ENCODE measurements around the gene TTC33. TPM values are rescaled to one million over a fixed set of nuclear protein-coding genes. Genes with fewer than 3 reads are reported as not detected.
"Not testable (repeated sequence)": the region's sequence is repeated elsewhere in the genome, so short reads cannot be mapped to it uniquely, and the experiment has no call there.

TTC33 gene
- total RNA-seq, 4 donors from 2014 or later = 20.2 to 49.0 (median 32.6) TPM

- TF ChIP-seq, protein P1, sequence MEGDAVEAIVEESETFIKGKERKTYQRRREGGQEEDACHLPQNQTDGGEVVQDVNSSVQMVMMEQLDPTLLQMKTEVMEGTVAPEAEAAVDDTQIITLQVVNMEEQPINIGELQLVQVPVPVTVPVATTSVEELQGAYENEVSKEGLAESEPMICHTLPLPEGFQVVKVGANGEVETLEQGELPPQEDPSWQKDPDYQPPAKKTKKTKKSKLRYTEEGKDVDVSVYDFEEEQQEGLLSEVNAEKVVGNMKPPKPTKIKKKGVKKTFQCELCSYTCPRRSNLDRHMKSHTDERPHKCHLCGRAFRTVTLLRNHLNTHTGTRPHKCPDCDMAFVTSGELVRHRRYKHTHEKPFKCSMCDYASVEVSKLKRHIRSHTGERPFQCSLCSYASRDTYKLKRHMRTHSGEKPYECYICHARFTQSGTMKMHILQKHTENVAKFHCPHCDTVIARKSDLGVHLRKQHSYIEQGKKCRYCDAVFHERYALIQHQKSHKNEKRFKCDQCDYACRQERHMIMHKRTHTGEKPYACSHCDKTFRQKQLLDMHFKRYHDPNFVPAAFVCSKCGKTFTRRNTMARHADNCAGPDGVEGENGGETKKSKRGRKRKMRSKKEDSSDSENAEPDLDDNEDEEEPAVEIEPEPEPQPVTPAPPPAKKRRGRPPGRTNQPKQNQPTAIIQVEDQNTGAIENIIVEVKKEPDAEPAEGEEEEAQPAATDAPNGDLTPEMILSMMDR (IDR thresholded peaks at IDR 0.05 in 4 of 5, conservative IDR thresholded peaks at IDR 0.05 in 1 of 5) = no peak
- no peak for TF ChIP-seq POLR2A (IDR thresholded peaks at IDR 0.05)
- ATAC-seq (no peak), DNase-seq (no peak)
- Histone ChIP-seq H3K27me3 (no peaks in the 10 kb centered on the region), H3K27ac (no peak overlapping the region), H3K36me3 (peaks cover 0 to 18% of the 10 kb centered on the region in 2 donors), H3K4me3 (no peak overlapping the region), H3K9me3 (no peaks in the 10 kb centered on the region), H3K4me1 (no peaks in the 10 kb centered on the region)
- intact Hi-C loops (cut with DNase I; ENCODE audit: low total_unique reads) (no loop called here), in situ Hi-C loops (cut with MboI; ENCODE audit: low sequenced_read_pairs in 4 of 4) (no loop called here)
These were observed 35.7 kb downstream of the TTC33 start for GRCh38 chr5:40720069-40720468.

- no peaks in the 10 kb centered on the region for H3K27me3 ChIP-seq
- H3K36me3 ChIP-seq = peaks cover 0 to 13% of the 10 kb centered on the region in 2 donors
- in situ Hi-C loops (cut with MboI; ENCODE audit: low sequenced_read_pairs in 4 of 4) (no loop called here), intact Hi-C loops (cut with DNase I; ENCODE audit: low total_unique reads) (no loop called here)
- H3K9me3 ChIP-seq = no peaks in the 10 kb centered on the region
- DNase-seq (no peak), ATAC-seq (no peak)
- no peak for TF ChIP-seq POLR2A (IDR thresholded peaks at IDR 0.05)
- TF ChIP-seq, protein P1 (IDR thresholded peaks at IDR 0.05 in 4 of 5, conservative IDR thresholded peaks at IDR 0.05 in 1 of 5) = no peak
- H3K27ac ChIP-seq = no peak overlapping the region
- no peaks in the 10 kb centered on the region for H3K4me1 ChIP-seq
- no peak overlapping the region for H3K4me3 ChIP-seq
These were observed 38.5 kb downstream of the TTC33 start for GRCh38 chr5:40717281-40717680.

GRCh38 chr5:40716590-40716989, 39.2 kb downstream of the TTC33 start:
- intact Hi-C loops (cut with DNase I; ENCODE audit: low total_unique reads) (no loop called here), in situ Hi-C loops (cut with MboI; ENCODE audit: low sequenced_read_pairs in 4 of 4) (no loop called here)
- H3K36me3 ChIP-seq = peaks cover 0 to 9% of the 10 kb centered on the region in 2 donors
- H3K9me3 ChIP-seq = no peaks in the 10 kb centered on the region
- H3K4me3 ChIP-seq = no peak overlapping the region
- TF ChIP-seq, protein P1 (IDR thresholded peaks at IDR 0.05 in 4 of 5, conservative IDR thresholded peaks at IDR 0.05 in 1 of 5) = no peak
- no peak for TF ChIP-seq POLR2A (IDR thresholded peaks at IDR 0.05)
- H3K27ac ChIP-seq = no peak overlapping the region
- ATAC-seq = no peak
- H3K27me3 ChIP-seq = no peaks in the 10 kb centered on the region
- no peaks in the 10 kb centered on the region for H3K4me1 ChIP-seq
- DNase-seq = no peak

- Histone ChIP-seq H3K27me3 (no peaks in the 10 kb centered on the region), H3K4me1 (no peaks in the 10 kb centered on the region), H3K9me3 (no peaks in the 10 kb centered on the region), H3K36me3 (peaks cover 0 to 4% of the 10 kb centered on the region in 2 donors), H3K4me3 (no peak overlapping the region), H3K27ac (no peak overlapping the region)
- TF ChIP-seq POLR2A (IDR thresholded peaks at IDR 0.05) = no peak
- TF ChIP-seq, protein P1 (IDR thresholded peaks at IDR 0.05 in 4 of 5, conservative IDR thresholded peaks at IDR 0.05 in 1 of 5) = no peak
- ATAC-seq = no peak
- DNase-seq = no peak
- intact Hi-C loops (cut with DNase I; ENCODE audit: low total_unique reads) = no loop called here
- in situ Hi-C loops (cut with MboI; ENCODE audit: low sequenced_read_pairs in 4 of 4) = no loop called here
These were observed 39.8 kb downstream of the TTC33 start for GRCh38 chr5:40716000-40716399.

DNA sequence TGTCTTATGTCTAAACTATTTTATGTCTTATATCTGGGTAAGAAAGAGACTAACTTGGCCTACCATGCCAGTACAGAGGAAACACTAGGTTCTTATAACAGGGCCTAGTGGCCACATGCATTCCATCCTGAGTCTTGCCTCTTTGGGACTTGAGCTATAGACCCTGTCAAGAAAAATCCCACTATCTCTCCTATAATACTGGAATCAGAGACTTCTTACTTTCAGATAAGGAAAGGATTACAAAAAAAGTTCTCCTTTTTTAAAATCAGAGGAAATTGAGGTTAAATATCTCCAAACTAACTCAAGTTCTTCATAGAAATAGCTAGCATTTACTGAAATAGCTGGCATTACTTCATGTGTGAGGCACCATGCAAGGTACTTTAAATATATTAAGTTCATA, 41.8 kb downstream of the TTC33 start:
- DNase-seq = no peak
- H3K27me3 ChIP-seq = no peaks in the 10 kb centered on the region
- H3K4me3 ChIP-seq = no peak overlapping the region
- no peaks in the 10 kb centered on the region for H3K9me3 ChIP-seq
- H3K4me1 ChIP-seq = no peaks in the 10 kb centered on the region
- in situ Hi-C loops (cut with MboI; ENCODE audit: low sequenced_read_pairs in 4 of 4) = no loop called here
- H3K27ac ChIP-seq = no peak overlapping the region
- H3K36me3 ChIP-seq = peaks cover 0 to 4% of the 10 kb centered on the region in 2 donors
- intact Hi-C loops (cut with DNase I; ENCODE audit: low total_unique reads) = no loop called here
- TF ChIP-seq POLR2A (IDR thresholded peaks at IDR 0.05) = no peak
- TF ChIP-seq, protein P1 (IDR thresholded peaks at IDR 0.05 in 4 of 5, conservative IDR thresholded peaks at IDR 0.05 in 1 of 5) = no peak
- no peak for ATAC-seq

DNA sequence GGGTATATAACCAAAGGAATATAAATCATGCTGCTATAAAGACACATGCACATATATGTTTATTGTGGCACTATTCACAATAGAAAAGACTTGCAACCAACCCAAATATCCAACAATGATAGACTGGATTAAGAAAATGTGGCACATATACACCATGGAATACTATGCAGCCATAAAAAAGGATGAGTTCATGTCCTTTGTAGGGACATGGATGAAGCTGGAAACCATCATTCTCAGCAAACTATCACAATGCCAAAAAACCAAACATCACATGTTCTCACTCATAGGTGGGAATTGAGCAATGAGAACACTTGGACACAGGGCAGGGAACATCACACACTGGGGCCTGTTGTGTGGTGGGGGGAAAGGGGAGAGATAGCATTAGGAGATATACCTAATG, 45.2 kb downstream of the TTC33 start:
- in situ Hi-C loops (cut with MboI; ENCODE audit: low sequenced_read_pairs in 4 of 4); intact Hi-C loops (cut with DNase I; ENCODE audit: low total_unique reads); H3K36me3 ChIP-seq; H3K9me3 ChIP-seq; ATAC-seq; H3K27me3 ChIP-seq; DNase-seq; H3K4me1 ChIP-seq; H3K27ac ChIP-seq; H3K4me3 ChIP-seq: not testable (repeated sequence)

GRCh38 chr5:40705484-40705883, 50.3 kb downstream of the TTC33 start:
- H3K4me1 ChIP-seq; H3K4me3 ChIP-seq; ATAC-seq; DNase-seq; H3K36me3 ChIP-seq; in situ Hi-C loops (cut with MboI; ENCODE audit: low sequenced_read_pairs in 4 of 4); H3K9me3 ChIP-seq; H3K27me3 ChIP-seq; H3K27ac ChIP-seq; intact Hi-C loops (cut with DNase I; ENCODE audit: low total_unique reads): not testable (repeated sequence)
